H1 (cell line): ENCODE results near the gene SLC44A5. TPM values are rescaled to one million over a fixed set of nuclear protein-coding genes. Genes with fewer than 3 reads are reported as not detected.

ENCODE experiments used
- RFX5 ChIP-seq: IDR thresholded peaks from 2 replicates; pipeline ENCODE4 v1.6.1; 2011; ENCODE audit warnings: low read depth, low read length, improper control_type of control experiment, borderline replicate concordance
- polyA plus RNA-seq, 7 experiments: library from polyadenylated mRNA; depleted of rRNA in 3 of 7; stranded (reverse) in 5 of 7; unstranded in 2 of 7; fragments of >200 nt in 5 of 7; fragments of 200-250 nt in 2 of 7; gene quantifications; 1 replicate in 5 of 7; 2 replicates in 1 of 7; 4 replicates in 1 of 7; pipeline versions ENCODE4 v1.2.1 to v1.2.3, GENCODE V29; 2011 to 2013; ENCODE audit warnings: missing spikeins in 2 of 7, mixed read lengths in 2 of 7
- total RNA-seq: library from RNA; stranded (reverse); fragmentation: NEBNext Ultra II Directional; extraction: Animal tissue kit (Norgen Biotek cat#: 25700); gene quantifications from 2 replicates; pipeline ENCODE4 v1.2.1, GENCODE V29; 2021
- TF ChIP-seq, protein P1 (sequence below): fragments of 300-600 bp; sonication (generic); IDR thresholded peaks from 2 replicates; pipeline ENCODE4 v1.7.1; 2012; ENCODE audit warnings: low read length, moderate library complexity, mild to moderate bottlenecking, inconsistent platforms; ENCODE audit not compliant: insufficient replicate concordance

Gene SLC44A5
- total and polyA plus RNA-seq, 2 of the 8 experiments (the other 6 are each of a cell fraction or from before 2014, with no cell fraction given): 1.8 to 3.3 TPM

- TF ChIP-seq, protein P1, sequence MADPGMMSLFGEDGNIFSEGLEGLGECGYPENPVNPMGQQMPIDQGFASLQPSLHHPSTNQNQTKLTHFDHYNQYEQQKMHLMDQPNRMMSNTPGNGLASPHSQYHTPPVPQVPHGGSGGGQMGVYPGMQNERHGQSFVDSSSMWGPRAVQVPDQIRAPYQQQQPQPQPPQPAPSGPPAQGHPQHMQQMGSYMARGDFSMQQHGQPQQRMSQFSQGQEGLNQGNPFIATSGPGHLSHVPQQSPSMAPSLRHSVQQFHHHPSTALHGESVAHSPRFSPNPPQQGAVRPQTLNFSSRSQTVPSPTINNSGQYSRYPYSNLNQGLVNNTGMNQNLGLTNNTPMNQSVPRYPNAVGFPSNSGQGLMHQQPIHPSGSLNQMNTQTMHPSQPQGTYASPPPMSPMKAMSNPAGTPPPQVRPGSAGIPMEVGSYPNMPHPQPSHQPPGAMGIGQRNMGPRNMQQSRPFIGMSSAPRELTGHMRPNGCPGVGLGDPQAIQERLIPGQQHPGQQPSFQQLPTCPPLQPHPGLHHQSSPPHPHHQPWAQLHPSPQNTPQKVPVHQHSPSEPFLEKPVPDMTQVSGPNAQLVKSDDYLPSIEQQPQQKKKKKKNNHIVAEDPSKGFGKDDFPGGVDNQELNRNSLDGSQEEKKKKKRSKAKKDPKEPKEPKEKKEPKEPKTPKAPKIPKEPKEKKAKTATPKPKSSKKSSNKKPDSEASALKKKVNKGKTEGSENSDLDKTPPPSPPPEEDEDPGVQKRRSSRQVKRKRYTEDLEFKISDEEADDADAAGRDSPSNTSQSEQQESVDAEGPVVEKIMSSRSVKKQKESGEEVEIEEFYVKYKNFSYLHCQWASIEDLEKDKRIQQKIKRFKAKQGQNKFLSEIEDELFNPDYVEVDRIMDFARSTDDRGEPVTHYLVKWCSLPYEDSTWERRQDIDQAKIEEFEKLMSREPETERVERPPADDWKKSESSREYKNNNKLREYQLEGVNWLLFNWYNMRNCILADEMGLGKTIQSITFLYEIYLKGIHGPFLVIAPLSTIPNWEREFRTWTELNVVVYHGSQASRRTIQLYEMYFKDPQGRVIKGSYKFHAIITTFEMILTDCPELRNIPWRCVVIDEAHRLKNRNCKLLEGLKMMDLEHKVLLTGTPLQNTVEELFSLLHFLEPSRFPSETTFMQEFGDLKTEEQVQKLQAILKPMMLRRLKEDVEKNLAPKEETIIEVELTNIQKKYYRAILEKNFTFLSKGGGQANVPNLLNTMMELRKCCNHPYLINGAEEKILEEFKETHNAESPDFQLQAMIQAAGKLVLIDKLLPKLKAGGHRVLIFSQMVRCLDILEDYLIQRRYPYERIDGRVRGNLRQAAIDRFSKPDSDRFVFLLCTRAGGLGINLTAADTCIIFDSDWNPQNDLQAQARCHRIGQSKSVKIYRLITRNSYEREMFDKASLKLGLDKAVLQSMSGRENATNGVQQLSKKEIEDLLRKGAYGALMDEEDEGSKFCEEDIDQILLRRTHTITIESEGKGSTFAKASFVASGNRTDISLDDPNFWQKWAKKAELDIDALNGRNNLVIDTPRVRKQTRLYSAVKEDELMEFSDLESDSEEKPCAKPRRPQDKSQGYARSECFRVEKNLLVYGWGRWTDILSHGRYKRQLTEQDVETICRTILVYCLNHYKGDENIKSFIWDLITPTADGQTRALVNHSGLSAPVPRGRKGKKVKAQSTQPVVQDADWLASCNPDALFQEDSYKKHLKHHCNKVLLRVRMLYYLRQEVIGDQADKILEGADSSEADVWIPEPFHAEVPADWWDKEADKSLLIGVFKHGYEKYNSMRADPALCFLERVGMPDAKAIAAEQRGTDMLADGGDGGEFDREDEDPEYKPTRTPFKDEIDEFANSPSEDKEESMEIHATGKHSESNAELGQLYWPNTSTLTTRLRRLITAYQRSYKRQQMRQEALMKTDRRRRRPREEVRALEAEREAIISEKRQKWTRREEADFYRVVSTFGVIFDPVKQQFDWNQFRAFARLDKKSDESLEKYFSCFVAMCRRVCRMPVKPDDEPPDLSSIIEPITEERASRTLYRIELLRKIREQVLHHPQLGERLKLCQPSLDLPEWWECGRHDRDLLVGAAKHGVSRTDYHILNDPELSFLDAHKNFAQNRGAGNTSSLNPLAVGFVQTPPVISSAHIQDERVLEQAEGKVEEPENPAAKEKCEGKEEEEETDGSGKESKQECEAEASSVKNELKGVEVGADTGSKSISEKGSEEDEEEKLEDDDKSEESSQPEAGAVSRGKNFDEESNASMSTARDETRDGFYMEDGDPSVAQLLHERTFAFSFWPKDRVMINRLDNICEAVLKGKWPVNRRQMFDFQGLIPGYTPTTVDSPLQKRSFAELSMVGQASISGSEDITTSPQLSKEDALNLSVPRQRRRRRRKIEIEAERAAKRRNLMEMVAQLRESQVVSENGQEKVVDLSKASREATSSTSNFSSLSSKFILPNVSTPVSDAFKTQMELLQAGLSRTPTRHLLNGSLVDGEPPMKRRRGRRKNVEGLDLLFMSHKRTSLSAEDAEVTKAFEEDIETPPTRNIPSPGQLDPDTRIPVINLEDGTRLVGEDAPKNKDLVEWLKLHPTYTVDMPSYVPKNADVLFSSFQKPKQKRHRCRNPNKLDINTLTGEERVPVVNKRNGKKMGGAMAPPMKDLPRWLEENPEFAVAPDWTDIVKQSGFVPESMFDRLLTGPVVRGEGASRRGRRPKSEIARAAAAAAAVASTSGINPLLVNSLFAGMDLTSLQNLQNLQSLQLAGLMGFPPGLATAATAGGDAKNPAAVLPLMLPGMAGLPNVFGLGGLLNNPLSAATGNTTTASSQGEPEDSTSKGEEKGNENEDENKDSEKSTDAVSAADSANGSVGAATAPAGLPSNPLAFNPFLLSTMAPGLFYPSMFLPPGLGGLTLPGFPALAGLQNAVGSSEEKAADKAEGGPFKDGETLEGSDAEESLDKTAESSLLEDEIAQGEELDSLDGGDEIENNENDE: no peak
- TF ChIP-seq RFX5: no peak
- TF ChIP-seq, all 59 proteins: peak for 0
Measured at GRCh38 chr1:75171876-75172275, 439.0 kb downstream of the SLC44A5 start (continued).
